ENCODE results near the gene FREM3.
A peak's percentile ranks its signal among the peaks of the same experiment; 100 is the strongest.
"Not testable (repeated sequence)": the region's sequence is repeated elsewhere in the genome, so short reads cannot be mapped to it uniquely, and the experiment has no call there.

The FREM3 gene

GRCh38 chr4:143559757-143560147 is 140.7 kb downstream of the FREM3 start:
- peak in 2 of 6 experiments; percentile 4 to 20 for DNase-seq

GRCh38 chr4:143558823-143559756 is 141.4 kb downstream of the FREM3 start:
- peak; percentile 32 to 81 (median 59) for DNase-seq

GRCh38 chr4:143558286-143558685 is 142.2 kb downstream of the FREM3 start:
- DNase-seq = no peak

DNA sequence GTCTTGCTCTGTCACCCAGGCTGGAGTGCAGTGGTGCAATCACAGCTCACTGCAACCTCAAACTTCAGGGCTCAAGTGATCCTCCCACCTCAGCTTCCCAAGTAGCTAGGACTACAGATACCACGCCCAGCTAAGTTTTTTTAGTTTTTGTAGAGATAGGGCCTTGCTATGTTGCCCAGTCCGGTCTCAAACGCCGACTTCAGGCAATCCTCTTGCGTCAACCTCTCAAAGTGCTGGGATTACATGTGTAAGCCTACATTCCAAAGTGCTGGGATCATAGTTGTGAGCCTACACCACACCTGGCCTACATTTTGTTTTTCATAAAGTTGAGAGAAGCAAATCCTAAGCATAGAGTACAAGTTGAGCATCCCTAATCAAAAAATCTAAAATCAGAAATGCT is 144.8 kb downstream of the FREM3 start:
- DNase-seq = no peak

- no peak for DNase-seq
Observed at GRCh38 chr4:143554728-143555597, 145.5 kb downstream of the FREM3 start.

- no peak for DNase-seq
Observed at GRCh38 chr4:143549928-143550327, 150.5 kb downstream of the FREM3 start.

DNA sequence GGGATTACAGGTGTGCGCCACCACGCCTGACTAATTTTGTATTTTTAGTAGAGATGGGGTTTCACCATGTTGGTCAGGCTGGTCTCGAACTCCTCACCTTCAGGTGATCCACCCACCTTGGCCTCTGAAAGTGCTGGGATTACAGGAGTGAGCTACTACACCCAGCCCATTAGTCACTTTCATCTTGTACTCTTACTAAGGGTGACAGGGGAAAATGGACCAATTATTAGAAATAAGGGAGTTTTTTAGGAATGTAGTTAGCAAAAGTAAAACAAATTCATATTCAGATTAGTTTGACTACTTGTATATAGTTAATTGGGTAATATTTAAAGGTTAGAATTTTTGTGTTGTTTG is 160.8 kb downstream of the FREM3 start:
- no peak for DNase-seq

GRCh38 chr4:143538979-143539669 is 161.4 kb downstream of the FREM3 start:
- DNase-seq = no peak

DNA sequence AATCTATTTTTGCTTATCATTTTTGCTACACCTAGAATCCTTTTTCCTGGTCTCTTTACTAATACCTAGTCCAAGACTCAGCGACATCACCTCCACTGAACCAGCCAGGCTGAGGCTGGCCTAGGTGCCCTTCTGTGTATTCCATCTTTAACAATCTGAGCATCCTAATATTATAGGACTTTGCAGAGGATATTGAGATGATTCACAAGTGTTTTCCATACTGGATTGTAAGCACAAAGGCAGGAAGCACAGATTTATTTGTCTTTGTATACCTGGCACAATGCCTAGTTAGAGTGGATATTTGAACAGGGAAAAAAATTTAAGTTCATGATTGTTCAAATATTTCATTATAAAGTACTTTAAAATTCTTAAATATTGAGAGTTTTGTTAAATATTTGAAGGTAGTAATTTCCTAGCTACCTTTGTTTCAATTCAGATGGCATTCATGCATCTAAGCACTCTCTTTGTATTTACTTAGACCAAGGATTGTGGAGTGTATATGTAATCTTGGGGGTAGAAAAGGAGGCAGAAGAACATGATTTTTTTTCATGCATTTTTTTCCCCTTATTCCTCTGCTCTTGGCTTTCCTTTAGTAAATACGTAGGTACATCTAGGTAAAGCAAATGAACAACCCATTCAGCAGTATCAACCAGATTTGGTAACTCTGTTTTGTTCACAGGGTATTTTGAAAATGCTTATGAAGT is 168.5 kb downstream of the FREM3 start:
- DNase-seq = no peak

GRCh38 chr4:143531380-143531779 is 169.1 kb downstream of the FREM3 start:
- no peak for DNase-seq

GRCh38 chr4:143528046-143528445 is 172.4 kb downstream of the FREM3 start:
- DNase-seq = not testable (repeated sequence)
